GM18508 (cell line): ENCODE results near the gene ATG7.
A peak's percentile ranks its signal among the peaks of the same experiment; 100 is the strongest.
"Not testable (repeated sequence)": the region's sequence is repeated elsewhere in the genome, so short reads cannot be mapped to it uniquely, and the experiment has no call there.

Experiments used
- ATAC-seq: cut with Tn5 transposase; IDR thresholded peaks from one replicate; pipeline ENCODE4 v1.9.1; 2021; ENCODE audit warnings: moderate number of reproducible peaks; ENCODE audit not compliant: insufficient read depth, unreplicated experiment

ATG7 gene

GRCh38 chr3:11250902-11251806 is 21.0 kb upstream of the ATG7 start:
- no peak for ATAC-seq

DNA sequence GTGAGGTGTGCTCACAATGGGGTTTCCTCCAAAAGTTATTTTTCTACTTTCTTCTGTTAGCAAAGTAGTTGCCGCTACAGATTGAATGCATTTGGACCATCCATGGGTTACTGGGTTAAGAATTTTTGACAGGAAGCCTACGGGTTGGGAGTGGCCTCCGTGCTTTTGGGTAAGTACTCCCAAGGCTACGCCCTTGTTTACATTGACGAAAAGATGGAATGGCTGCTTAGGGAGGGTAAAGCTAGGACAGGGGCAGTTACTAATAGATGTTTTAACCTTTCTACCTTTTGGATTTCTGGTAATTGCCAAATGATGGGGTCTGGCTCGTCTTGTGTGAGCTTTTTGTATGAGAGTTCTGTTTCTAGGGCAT is 20.4 kb upstream of the ATG7 start:
- ATAC-seq: no peak

DNA sequence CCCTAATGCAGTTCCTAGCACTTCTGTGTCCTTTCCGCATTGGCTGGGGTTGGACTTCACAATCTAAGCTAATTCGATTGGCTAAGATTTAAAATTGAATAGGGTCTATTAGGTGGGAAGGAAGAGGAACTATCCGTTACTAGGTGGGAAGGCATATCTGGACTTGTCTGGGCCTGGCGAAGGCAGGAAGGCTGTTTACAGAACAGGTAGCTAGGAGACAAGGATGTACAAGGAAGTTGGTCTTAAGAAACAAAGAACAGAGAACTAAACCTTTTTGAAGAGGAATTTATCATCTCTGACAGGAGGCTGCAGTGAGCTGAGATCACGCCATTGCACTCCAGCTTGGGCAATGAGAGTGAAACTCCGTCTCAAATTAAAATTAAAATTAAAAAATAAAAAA is 17.3 kb upstream of the ATG7 start:
- ATAC-seq: no peak

GRCh38 chr3:11255537-11255936 is 16.7 kb upstream of the ATG7 start:
- ATAC-seq: not testable (repeated sequence)

DNA sequence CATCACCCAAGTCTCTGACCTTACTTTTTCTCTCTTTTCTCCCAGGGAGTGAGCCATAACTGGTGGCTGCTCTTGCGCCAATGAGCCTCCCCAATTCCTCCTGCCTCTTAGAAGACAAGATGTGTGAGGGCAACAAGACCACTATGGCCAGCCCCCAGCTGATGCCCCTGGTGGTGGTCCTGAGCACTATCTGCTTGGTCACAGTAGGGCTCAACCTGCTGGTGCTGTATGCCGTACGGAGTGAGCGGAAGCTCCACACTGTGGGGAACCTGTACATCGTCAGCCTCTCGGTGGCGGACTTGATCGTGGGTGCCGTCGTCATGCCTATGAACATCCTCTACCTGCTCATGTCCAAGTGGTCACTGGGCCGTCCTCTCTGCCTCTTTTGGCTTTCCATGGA is 13.2 kb upstream of the ATG7 start:
- no peak for ATAC-seq

DNA sequence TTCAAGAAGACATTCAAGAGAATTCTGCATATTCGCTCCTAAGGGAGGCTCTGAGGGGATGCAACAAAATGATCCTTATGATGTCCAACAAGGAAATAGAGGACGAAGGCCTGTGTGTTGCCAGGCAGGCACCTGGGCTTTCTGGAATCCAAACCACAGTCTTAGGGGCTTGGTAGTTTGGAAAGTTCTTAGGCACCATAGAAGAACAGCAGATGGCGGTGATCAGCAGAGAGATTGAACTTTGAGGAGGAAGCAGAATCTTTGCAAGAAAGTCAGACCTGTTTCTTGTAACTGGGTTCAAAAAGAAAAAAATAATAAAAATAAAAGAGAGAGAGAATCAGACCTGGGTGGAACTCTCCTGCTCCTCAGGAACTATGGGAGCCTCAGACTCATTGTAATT is 11.7 kb upstream of the ATG7 start:
- no peak for ATAC-seq

DNA sequence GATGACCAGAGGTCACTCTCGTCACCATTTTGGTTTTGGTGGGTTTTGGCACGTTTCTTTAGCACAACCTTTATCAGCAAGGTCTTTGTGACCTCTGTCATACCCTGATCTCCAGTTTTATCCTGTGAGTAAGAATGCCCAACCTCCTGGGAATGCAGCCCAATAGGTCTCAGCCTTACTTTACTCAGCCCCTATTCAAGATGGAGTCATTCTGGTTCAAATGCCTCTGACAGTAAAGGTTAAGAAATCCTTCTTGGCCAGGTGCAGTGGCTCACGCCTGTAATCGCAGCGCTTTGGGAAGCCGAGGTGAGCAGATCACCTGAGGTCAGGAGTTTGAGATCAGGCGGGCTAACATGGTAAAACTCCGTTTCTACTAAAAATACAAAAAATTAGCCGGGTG is 3.2 kb upstream of the ATG7 start:
- no peak for ATAC-seq

DNA sequence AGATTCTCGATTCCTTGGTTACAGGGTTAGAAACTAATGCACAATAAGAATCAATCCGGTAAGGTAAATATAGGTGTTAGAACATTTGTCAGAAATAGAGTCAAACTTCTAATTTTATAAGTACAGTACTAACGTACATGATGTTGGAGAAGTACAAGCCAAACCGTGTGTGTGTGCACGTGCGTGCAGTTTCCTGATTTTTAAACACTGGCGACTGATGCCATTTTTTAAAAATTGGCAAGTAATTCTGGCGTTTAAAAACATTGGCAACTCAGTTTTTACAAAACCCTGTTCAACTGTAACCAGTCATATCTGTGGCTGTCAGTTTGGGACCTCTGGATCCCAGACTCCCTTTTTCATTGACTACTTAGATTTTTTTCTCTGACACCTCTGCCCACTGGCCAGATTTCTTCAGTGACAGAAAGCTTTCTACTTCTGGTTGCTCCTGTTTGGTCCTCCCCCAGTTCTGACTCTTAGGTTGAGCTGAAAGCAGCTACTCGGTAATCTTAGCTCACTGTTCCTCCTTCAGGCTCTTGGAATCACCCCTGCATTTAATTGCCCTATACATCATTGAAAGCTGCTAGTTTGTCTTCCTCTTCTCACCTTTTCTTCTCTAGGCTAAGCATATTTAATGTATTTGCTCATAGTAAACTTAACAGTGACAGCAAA is 843 bp downstream of the ATG7 start:
- ATAC-seq: no peak

GRCh38 chr3:11273891-11274291 is 1.7 kb downstream of the ATG7 start:
- no peak for ATAC-seq

DNA sequence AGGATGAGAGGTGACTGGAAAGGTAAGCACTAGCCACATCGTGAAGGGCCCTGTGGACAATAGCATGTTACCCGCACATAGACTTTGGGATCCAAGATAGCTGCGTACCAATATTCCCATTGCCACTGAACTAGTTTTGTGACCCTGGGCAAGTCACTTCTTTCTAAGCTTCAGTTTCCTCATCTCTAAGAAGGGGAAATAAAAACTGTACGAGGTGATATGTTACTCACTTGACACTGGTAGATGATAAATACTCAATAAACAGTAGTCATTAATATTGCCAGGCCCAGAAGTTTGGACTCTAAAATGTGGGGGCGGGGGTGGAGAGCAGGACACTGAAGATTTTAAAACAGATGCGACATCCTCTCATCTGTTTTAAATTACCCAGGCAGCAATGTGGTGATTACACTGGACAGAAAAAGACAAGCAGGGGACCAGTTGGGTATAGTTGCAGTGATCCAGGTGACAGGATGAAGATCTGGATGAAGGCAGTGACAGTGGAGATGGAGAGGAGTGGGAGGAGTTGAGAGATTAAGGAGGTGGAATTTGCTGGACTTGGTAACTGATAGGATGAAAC is 2.5 kb downstream of the ATG7 start:
- no peak for ATAC-seq

DNA sequence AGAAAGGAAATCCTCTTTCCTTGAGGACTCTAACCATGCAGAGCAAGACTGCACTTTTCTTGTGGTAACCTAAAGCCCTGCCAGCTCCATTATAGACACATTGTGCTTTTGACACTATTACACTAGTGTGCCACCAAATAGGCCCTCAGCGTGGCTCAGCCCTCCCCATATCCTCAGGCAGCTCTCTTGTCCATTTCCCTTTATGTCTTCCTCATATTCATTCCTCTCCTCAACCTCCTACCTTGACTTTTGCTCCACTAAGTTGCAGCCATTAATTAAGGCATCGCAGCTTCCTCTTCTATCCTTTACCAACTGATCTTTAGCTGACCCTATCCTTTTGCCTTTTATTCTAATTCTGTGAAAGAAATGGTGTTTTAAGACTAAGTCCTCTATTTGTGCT is 3.7 kb downstream of the ATG7 start:
- no peak for ATAC-seq

DNA sequence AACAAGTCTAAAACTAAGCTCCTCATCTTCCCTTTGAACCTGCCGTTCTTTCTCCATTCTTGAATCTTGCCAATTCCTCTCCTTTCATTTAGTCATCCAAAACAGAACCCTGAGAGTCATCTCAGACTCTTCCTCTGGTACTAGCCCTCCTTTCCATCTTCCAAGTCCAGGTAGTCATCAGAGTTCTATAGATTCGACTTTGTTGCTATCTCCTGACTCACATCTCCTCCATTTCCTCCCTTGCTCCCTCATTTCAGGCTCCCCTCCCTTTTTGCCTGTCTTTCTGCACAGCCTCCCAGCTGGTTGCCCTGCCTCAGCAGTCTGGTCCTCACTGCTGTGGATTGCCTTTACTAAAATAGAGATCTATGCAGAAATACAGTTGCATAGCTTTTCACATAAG is 4.7 kb downstream of the ATG7 start:
- no peak for ATAC-seq

DNA sequence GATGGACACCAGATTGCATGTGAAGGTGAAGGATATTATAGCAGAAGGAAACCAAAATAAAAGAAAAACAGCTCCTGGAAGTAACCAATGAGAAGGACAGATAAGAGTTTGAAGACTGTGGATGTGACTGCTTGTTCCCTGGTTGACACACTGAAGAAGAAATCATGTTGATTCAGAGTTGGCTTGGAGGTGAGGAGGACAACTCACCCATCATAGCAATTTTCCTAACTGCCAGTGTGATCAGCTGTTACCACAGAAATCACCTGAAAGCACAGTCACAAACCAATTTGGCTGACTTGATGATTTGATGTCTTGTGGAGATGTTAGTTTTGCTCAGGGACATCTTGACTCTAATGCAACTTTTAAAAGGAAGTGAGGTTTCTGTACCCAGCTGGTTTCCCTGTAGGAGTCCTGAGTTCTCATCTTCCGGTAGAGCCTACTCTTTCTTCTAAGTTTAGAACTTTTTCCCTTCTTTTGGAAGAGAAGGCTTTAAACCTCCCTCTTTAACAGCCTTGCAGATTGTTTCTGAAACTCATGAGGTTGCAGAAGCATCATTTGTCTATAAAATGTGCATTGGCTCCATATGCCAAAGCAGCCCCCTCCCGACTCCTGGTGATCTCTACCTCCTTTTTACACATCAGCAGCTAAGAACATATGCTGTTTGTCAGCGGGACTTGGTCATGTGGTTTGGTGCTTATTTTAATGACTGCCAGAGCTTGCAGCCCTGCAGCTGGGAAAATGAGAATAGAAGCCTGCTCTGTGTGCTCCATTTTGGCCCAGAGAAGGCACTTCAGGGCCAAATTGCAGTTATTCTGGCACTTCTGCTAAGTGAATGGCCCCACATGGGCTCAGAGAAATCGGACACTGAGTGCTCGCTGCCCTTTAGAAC is 10.3 kb downstream of the ATG7 start:
- ATAC-seq: no peak

DNA sequence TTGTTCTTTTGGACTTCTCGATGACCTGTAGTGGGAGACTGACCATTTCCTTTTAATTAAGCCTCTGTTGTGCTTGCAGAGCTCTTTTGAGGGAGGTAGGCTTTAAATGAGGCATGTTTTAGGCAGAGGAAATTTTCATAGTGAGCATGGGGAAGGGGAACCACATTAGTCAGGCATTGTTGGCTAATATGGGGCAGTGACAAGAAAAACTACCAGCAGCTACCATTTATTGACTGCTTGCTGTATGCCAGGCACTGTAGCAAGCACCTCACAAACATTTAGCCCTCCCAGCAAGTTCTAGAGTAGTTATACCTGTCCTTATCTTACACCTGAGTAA is 10.9 kb downstream of the ATG7 start:
- ATAC-seq: no peak

- no peak for ATAC-seq
Measured at GRCh38 chr3:11284011-11284410, 11.8 kb downstream of the ATG7 start.

- ATAC-seq: no peak
Measured at GRCh38 chr3:11285471-11285870, 13.3 kb downstream of the ATG7 start.

GRCh38 chr3:11287404-11287803 is 15.2 kb downstream of the ATG7 start:
- no peak for ATAC-seq

GRCh38 chr3:11288021-11288491 is 15.9 kb downstream of the ATG7 start:
- no peak for ATAC-seq

- peak; percentile 57 for ATAC-seq
Measured at GRCh38 chr3:11288786-11289637, 16.8 kb downstream of the ATG7 start.

DNA sequence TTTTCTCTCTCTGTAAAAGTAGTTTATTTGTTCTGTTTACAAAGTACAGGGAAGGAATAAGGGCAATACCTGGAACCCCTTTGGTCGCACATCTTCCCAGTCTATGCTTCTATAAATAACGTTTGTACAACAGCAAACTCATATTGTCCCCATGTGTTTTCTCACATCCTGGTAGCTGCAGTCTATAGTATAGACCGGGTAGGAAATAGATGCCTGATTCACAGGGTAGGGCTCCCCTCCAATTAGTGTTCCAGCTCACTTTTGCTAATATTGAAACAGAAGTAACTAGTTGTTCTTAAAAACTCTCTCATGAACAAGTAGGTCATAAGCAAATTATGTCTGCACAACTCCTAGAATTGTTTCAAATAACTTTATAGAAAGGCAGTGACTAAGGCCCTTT is 17.7 kb downstream of the ATG7 start:
- ATAC-seq: no peak
